HG03095 (cell line): Measurements from ENCODE around the gene EVX2.

Experiments
- ATAC-seq: cut with Tn5 transposase; IDR thresholded peaks from one replicate; pipeline ENCODE4 v1.9.1; 2021; ENCODE audit warnings: moderate library complexity; ENCODE audit not compliant: unreplicated experiment

Gene EVX2

DNA sequence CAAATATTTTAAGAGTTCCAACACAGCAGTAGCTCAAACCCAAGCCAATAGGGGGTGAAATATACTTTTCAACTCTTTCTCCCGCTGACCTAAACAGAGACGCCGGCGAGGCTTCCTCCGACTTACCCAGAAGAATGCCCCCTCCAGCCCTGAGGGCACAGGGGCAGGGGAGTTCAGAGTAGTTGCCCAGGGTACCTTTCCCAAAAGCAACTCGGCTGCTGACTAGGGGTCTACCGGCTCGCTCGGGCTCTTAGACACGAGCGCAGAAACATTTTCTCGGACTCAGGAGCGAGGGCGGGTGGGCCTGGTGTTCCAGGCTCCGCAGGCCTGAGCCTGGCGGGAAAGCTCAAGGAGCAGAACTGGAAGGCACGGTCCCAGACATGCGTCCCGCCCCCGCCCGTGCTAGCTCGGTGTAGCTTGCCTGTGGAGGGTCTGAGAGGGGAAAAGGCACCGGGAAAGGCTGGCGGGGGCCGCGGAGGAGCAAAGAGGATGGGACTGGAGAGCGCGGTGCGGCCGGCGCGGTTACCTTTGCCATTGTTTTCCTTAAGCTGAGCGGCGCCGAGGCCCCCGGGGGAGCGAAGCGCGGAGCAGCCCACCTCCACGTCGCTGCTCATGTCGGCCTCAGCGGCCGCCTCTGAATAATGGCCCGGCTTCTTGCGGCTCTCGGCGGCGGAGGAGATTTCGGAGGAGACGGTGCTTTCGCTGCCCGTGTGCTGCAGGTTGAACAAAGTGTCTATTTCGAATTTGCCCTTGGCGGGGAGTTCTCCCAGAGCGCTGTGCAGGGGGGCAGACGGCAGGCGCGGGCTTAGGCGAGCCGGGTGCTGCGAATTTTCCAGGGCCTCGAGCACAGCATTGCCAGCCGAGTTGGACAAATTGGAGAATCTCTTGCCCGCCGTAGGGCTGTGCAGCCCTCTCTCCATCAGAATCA, 674 bp downstream of the EVX2 start:
- ATAC-seq = no peak

DNA sequence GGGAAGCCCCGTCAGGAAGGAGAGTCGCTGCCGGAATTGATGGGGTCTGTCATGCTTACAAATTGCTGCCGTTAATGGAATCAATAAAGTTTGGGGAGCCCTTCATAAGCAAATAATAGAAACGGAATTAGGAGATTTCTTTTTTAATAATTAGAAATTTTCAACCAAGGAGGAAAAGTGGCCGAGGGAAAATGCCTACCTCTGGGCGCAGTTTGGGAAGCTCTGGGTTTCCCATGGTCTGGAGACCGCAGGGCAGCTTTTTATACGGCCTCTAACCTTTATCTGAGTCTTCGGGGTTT, 1.3 kb downstream of the EVX2 start:
- no peak for ATAC-seq

DNA sequence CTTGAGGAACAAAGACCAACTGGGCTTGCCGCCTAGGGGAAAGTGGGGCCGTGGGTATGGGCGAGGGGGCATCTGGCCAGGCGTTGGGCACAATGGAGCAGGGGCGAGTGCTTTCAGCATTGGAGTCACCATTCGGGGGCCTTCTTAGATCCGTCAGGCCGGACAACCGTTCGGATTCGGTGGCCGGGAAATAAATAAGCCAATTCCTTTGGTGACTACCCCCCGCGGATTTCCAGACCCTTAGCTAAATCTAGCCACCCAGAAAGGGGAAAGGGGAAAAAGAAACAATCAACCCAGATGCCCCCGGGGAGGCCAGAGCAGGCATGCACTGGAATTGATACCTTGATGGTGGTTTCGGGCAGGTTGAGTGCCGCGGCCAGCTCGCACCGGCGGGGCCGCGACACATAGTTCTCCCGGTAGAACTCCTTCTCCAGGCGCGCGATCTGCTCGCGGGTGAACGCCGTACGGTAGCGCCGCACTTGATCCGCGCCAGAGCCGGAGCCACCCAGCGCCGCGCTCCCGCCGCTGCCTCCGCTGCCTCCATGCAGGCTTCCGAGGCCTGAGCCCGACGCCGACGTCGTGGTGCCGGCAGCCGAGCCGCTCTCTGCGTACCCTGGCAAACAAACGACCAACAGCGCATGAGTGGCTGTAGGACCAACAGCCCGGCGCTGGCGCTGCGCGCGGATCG, 1.8 kb downstream of the EVX2 start:
- no peak for ATAC-seq

DNA sequence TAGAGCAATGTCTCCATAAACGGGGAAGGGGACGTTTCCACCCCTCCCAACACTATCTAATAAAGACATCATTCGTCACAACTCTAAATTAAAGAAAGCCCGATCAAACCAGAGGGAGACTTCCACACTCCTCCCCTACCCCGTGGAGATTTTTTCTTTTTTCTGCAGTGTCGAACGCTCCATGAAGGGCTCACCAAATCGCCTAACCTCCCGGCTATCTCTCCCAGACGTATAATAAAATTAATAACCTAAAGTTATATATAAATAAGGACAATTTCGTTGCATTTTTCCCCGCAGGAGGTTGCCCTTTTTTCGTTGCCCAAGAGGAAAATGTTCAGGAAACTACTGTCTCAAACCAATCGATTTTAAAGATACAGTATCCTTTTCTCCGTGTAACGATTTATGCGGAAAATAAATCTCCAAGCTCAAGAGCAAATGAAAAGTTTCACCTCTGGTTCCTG, 2.4 kb downstream of the EVX2 start:
- ATAC-seq = no peak

DNA sequence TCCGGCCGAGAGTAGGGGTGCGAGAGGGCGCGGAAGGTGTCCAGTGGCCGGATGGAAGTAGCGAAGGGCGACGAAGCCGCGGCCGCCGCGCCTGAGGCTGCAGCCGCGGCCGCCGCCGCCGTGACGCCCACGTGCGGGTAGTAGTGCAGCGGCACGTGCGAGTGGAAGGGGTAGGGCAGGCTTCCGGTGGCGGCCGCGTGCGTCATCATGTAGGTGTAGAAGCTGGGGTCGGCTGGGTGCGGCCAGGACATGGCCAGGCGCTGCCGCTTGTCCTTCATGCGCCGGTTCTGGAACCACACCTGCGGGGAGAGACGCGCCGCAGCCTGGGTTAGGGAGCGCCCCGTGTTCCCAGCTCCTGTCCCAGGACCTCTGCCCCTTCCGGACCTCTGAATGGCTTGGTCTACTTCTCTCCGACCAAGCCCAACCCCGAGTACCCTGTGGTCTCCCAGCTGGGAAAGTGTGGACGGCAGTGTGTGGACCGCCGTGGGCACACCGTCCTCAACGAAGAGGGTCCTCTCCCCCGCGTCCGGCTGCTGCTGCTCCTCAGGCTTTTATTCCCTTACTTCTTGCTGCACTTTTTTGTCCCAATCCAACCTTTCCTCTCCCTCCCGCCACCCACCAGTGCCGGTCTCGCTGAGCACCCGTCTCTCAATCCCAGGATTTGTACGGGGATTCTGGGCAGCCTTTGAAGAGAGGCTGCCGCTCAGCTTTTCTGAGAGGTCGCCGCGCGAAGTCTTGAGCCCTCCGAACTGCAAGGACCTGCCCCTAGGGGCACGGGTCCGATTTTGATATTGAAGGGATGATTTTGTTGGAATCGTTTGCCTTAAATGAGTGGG, 3.0 kb downstream of the EVX2 start:
- ATAC-seq = no peak

DNA sequence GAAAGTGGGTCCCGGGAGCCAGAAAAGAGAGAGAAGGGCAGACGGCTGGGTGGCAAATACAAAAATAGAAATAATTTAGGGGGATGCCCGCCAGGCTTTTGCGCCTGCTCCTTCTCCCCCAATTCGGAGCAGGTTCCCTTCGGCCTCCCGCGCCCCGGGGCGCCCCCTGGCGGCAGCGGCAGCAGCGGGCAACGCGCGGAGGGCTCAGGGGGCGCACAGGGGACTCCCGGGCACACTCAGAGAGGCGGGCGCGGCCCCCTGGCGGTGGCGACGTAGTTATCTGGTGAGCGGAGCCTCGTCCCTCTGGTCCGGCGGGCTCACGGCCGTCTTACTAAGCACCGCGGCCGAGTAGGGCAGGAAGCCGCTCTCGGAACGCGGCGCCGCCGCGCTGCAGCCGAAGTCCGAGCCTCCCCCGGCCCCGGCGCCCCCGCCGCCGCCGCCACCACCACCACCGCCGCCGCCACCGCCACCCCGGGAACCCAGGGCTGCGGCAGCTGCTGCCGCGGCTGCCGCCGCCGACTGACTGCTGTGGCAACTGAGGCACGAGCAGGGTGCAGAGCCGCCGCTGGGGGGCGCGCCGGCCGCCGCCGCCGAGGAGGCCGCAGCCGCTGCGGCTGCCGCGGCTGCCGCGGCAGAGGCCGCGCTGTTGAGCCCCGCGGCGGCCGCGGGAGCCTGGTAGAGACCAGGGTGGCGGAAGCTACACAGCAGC, 3.8 kb downstream of the EVX2 start:
- no peak for ATAC-seq

DNA sequence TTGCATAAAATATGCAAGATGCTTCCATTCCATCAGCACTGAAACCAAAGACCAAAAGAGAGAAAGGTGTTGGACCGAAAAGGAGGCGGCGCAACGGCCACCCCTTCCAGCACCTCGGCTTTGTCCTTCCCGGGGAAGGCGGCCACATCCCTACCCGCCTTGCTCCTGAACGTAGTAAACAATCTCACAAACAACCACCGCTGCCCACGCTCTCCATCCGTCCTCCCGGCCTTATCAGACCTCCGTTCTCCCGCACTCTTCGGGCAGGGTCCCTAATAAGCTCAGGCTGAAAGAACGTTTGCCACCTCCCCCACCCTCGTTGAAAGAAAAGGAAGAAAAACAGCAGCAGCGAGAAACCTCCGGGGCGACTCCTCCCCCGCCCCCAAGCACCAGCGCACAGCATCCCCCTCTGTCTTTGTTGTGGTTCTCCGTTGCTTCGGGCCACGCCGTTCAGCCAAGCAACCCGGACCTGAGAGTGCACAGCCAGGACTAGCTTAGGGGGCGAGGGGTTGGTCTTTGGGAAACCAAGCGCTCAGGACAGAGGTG, 4.4 kb downstream of the EVX2 start:
- ATAC-seq = no peak

DNA sequence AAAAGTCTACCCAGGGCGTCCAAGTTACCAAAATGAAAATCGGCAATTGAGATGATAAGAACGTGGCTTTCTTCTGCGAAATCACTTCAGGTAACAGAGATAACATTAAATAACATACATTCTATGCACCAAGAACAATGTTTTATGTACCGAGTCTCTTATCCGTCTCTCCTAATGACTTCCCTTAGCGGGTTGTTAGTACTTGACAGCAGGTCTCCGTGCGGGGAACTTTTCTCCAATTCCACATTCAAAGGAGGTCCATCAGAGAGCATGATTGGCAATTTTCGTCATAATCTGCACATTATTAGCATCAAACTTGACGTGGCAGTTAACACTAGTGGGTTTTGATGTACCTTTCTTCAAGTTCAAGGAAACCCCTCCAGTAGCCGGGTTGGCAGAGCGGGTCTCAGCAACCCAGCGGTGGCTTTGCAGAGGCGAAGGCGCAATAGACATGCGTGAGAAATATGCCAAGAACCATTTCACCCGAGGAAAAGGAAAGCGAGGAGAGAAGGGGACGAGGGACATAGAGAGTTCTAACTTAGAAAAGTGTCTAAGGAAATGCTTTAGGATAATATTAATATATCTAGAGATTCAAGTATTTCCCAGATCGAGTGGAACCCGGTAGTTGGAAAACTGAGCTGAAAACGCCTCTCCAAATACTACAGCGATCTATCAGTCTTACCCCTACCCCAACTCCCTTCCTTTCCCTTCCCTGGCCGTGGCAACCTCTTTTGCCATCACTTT, 5.0 kb downstream of the EVX2 start:
- ATAC-seq = no peak

DNA sequence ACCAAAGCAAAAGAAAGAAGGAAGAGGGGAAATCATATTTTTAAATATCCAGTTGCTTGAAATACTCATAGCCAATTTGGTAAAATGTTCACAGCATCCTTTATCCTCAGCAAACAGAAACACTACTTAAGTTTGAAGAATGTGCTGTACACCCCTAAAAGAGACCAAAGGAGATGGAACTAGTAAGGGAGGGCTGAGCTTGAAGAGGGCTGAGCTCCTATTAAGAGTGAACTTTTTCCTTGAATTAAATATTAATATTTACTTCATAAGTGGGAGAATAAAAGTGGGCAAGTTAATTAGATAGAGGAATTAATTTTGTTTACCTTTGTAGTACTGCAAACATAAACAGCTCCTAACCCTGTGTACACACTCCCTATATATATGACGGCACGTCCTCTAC, 7.0 kb downstream of the EVX2 start:
- ATAC-seq = no peak

DNA sequence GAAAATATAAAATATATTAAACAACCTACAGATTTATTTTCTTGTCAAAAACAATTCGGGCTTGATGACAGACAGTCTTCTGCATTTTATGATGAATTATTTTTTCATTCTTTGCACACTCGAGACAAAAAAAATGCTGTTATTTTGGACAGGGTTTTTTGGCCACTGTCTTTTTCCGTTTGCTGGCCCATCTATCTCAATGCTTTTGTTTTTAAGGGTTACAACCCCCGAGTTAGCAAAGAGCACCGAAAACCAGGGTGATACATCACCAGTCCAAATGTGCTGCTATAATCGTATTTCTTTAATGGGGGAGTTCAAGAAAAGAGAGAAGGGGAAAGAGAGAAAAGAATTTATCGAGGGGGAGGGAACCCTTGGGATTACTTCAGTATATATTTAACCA, 7.7 kb downstream of the EVX2 start:
- ATAC-seq = no peak

DNA sequence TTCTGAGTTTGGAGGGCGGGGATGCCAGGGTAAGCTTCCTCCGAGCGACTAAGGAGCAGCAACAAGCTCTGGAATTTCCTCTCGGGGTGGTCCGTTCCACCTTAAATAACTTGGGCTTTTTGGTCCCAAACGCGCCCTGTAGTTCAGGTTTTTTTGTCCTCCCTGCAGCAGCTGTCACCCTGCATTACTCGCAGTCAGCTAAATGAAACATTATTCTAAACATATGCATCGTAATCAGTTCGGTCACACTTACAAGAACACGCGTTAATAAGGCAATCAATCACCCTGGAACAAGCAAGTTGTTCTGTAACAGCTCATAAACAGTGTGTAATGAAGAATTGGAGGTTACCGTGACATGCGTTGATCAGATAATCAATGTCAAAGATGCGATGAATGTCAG, 8.3 kb downstream of the EVX2 start:
- ATAC-seq = no peak

DNA sequence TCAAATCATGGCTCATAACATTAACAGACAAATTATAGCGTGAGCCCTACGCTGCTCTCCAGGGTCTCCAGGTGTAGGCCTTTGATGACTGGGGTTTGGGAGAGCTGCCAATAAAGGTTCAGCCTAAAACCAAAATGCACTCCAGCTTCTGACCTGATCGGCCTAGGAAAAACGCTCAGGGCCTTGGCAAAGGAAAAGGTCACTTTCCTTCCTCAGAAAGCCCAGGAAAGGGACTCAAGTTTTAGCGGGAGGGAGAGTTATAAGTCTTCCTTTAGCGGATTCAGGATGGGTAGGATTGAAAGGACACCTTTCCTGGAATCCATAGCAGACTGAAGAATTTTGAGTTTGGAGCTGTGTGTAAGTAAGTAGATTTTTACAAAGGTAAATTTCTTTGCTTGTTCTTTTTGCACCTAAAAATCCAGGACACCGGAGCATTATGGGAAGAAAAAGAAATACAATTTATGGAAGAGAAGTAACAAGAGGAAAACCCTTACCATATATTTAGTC, 8.8 kb downstream of the EVX2 start:
- ATAC-seq = no peak

DNA sequence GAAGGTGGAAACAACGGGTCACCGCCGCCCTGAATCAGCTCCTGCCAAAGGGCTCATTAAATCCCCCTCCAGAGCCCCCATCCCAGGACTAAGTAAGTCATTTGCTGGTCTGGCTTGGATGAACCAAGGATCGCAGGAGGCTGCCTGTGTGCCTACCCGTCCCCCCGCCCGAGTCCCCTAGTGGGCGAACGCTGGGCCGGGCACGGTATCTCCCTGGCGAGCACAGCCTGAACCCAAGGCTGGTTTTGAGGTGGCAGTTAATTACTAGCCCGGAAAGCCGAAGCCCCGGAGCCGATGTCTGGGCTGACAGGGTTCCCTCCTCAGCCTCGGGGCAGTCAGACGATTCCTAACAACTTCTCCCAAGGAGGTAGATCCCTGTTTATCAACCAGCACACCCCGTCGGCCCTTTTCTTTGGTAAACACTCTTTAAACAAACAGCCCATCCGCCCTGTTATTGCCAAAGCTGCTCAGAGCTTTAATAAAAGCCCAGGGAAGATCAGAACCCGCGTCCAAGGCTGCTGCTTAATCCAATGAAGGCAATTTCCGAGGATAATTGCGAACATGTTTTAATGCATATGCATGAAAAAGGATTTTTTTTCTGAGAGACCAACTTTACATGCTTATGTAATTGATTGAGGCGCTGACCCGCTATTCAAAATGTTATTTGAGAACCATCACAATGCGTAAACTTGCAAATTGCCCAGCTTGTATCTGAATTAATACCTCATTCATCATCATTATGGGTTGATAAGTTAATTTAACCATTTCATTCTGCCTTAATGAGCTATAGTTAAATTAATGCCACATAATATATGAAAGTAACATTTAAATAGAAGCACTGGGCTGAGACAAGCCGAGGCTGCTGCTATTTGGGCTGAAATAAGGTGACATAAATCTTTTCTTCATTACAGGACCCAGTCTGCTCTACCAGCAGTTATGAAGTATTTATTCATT, 10.5 kb downstream of the EVX2 start:
- no peak for ATAC-seq

DNA sequence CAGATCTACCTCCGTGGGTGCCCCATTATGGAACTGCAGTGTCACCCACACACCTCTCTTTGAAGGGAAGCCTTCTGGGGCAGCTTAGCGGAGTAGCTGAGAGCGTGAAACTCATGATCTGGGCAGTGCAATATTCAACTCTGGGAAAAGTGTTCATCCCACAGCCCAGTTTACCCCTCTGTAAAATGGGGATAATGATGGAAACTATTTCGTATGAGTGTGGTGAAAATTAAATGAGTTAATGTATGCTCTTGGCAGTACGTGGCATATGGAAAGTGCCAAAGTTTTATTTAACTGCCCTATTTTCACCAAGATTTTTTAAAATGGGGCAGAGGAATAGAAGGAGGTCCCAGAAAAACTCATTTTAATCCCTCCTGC, 11.5 kb downstream of the EVX2 start:
- no peak for ATAC-seq

DNA sequence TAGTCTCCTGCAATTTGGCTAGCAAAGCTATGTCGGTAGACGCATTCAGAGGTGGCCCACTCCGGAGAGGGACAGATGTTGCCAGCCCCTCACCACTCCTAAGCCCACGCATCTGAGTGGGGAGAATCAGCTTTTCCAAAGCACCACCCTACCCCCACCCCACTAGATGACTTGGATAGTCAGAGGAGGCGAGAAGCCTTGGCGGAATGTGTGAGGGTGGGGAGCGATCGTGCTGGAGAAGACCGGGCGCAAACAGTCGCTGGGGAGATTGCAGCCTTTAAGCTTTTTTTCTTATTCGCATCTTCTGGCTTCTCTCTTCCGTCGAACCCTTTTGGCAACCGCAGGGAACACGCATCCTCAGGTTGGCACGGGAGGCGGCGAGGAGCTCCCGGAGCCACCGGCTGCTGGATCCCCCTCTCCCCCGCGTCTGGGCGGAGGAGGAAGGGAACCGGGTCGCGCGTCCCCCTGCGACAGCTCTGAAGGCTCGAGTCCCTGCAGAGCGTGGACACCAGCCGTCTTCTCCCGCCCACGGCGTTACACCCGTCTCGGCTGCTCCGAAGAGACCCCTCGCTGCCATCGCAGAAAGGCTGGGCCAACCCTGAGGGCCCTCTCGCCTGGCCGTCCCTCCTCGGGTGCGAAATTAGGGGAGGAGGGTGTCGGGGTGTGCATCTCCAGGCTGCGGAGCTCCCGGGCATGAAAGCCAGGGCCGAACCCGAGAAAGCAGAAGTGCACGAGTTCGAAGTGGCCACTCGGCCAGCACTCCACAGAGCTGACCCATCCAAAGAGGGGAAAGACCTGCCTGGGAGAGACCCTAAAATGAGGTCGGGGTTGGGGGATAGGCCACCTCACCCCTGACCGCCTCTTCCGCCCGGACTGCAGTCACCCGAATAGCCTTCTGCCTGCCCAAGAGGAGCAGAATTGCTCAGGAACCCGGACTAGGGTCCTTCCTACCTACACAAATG, 12.2 kb downstream of the EVX2 start:
- ATAC-seq = no peak

DNA sequence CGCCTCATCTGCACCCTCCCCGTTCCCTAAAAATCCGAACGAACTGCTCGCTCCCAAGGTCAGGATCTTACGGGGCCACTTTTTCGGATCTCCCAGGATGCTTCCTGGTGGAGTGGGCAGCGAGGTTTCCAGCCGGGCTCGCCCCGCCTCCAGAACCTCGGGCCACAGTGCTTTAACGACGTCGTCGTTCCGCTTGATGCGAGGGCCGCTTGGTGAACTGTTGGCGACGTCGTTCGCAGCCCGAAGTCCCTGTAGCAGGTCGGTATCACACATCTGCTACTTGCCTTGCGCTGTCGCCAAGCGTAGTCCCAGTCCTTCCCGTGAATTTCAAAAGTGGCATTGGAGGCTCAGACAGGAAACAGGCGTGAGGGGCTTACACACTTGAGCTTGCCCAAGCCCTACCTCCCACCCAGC, 15.3 kb downstream of the EVX2 start:
- no peak for ATAC-seq

DNA sequence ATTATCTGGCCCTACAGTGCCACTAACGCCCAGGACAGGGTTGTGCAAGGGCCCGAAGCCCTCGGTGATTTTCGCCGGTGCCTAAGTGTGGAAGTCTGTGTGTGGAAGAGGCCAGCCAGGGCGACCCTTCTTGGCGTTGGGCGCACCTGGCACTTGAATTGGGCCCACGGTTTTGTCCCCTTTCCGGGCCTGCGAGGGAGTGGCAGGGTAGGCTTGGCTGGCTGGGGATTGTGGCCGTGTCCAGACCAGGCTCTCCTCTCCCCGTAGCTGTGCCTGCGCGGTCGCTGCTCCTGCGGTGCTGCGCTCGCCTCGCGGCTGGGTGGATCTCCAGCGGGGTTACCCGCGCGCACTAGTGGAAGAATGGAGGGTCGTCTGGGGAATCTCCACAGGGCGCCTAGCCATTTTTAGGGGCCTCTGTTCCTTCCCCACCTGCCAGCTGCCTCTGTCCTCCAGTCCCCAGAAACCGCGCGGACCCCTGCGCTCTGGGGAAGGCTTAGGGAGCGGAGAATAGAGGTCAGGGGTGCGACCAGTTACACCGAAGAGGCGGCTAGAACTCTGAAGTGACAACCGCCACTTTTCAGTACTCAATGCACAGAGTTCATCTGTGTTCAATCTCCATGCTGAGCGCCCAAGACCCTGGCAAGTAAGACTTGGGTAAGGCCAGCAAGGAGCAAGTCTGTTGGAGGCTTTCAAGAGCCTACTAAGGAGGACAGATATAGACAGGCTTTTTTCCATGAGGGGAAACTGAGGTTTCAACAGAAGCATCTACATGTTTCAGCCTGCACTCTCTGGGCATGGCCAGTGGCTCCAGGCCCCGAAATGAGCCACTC, 16.0 kb downstream of the EVX2 start:
- ATAC-seq = no peak
